ENCODE results near the gene SLC44A3. TPM values are rescaled to one million over a fixed set of nuclear protein-coding genes. Genes with fewer than 3 reads are reported as not detected.

Gene SLC44A3
- total and polyA plus RNA-seq, 2 of the 4 experiments (the other 2 are of a cell fraction): 0.31 to 0.54 TPM

DNA sequence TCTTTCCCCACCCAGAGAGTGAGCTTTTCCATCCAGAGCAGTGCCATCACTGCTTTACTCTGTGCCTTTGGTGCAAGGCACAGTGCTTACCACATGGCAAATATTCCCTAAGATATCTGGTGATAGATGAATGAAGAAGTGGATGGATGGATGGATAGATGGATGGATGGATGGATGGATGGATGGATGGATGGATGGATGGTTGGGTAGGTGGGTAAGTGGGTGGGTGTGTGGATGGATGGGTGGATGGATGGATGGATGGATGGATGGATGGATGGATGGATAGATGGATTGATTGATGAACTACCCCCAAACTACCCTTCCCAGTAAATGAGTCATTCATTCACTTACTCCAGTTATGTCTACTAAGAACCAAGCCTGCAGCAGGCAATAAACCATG lies 42.9 kb upstream of the SLC44A3 start:
- in situ Hi-C loops (cut with MboI; ENCODE audit: low sequenced_read_pairs): no loop called here
- Histone ChIP-seq H3K23ac (ENCODE audit: low read depth, low read length) (no peak overlapping the region), H3K27me3 (ENCODE audit: control insufficient read depth, insufficient read depth, low read length) (peaks cover 9% of the 10 kb centered on the region), H4K8ac (ENCODE audit: low read depth in 2 of 2, low read length in 2 of 2) (no peak overlapping the region), H4K91ac (ENCODE audit: insufficient read depth, low read depth, low read length) (no peak overlapping the region), H2AK5ac (ENCODE audit: low read depth, low read length) (no peak overlapping the region), H3K9ac (ENCODE audit: low read depth, low read length) (no peak overlapping the region), H3K79me1 (ENCODE audit: low read depth in 1 of 2, low read length in 2 of 2) (no peaks in the 10 kb centered on the region), H3K56ac (ENCODE audit: extremely low read depth, insufficient read depth, low read length) (no peak overlapping the region), H3K36me3 (ENCODE audit: control insufficient read depth, insufficient read depth, low read length) (no peaks in the 10 kb centered on the region), H3K4ac (ENCODE audit: low read depth, low read length) (no peak overlapping the region), H3K4me3 (ENCODE audit: insufficient read depth, low read depth, low read length) (no peak overlapping the region), H2AFZ (replicated peaks; ENCODE audit: low read length, poor library complexity) (no peak overlapping the region), H3K4me2 (ENCODE audit: low read depth, low read length) (no peak overlapping the region), H2BK120ac (ENCODE audit: low read depth, low read length) (no peak overlapping the region), H3K14ac (replicated peaks; ENCODE audit: low read depth, low read length) (no peak overlapping the region), H2BK20ac (ENCODE audit: low read depth, low read length) (no peak overlapping the region), H2AK9ac (replicated peaks; ENCODE audit: low read depth, low read length, poor library complexity) (no peak overlapping the region), H4K20me1 (ENCODE audit: insufficient read depth, low read length) (no peaks in the 10 kb centered on the region), H3K9me3 (ENCODE audit: control insufficient read depth, insufficient read depth, low read length) (peaks cover 8% of the 10 kb centered on the region), H3K18ac (ENCODE audit: low read depth, low read length) (no peak overlapping the region), H2BK15ac (ENCODE audit: low read depth, low read length) (no peak overlapping the region), H4K5ac (ENCODE audit: low read depth, low read length) (no peak overlapping the region), H3K4me1 (ENCODE audit: control insufficient read depth, insufficient read depth, low read length) (peaks cover 7% of the 10 kb centered on the region; the same call in 1 of the 2 replicates), H2BK5ac (ENCODE audit: low read depth, low read length, poor library complexity, severe bottlenecking) (no peak overlapping the region), H3K9me1 (ENCODE audit: insufficient read depth, low read length) (peaks cover 4% of the 10 kb centered on the region; the same call in 1 of the 2 replicates), H3K27ac (ENCODE audit: insufficient read depth, low read length) (no peak overlapping the region)
- TF ChIP-seq, protein P1, sequence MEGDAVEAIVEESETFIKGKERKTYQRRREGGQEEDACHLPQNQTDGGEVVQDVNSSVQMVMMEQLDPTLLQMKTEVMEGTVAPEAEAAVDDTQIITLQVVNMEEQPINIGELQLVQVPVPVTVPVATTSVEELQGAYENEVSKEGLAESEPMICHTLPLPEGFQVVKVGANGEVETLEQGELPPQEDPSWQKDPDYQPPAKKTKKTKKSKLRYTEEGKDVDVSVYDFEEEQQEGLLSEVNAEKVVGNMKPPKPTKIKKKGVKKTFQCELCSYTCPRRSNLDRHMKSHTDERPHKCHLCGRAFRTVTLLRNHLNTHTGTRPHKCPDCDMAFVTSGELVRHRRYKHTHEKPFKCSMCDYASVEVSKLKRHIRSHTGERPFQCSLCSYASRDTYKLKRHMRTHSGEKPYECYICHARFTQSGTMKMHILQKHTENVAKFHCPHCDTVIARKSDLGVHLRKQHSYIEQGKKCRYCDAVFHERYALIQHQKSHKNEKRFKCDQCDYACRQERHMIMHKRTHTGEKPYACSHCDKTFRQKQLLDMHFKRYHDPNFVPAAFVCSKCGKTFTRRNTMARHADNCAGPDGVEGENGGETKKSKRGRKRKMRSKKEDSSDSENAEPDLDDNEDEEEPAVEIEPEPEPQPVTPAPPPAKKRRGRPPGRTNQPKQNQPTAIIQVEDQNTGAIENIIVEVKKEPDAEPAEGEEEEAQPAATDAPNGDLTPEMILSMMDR (conservative IDR thresholded peaks at IDR 0.05; ENCODE audit: low read depth, low read length): no peak
- no peak for TF ChIP-seq RAD21 (IDR thresholded peaks at IDR 0.05; ENCODE audit: low read length)
- TF ChIP-seq SMC3 (IDR thresholded peaks at IDR 0.05; ENCODE audit: low read depth, low read length): no peak
- TF ChIP-seq RFX5 (IDR thresholded peaks at IDR 0.05; ENCODE audit: low read depth, low read length): no peak
- TF ChIP-seq MXI1 (IDR thresholded peaks at IDR 0.05; ENCODE audit: borderline replicate concordance, low read depth, low read length): no peak
- no peak for TF ChIP-seq MAFK (IDR thresholded peaks at IDR 0.05; ENCODE audit: low read depth, low read length)
- TF ChIP-seq, protein P2, sequence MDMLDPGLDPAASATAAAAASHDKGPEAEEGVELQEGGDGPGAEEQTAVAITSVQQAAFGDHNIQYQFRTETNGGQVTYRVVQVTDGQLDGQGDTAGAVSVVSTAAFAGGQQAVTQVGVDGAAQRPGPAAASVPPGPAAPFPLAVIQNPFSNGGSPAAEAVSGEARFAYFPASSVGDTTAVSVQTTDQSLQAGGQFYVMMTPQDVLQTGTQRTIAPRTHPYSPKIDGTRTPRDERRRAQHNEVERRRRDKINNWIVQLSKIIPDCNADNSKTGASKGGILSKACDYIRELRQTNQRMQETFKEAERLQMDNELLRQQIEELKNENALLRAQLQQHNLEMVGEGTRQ (IDR thresholded peaks at IDR 0.05; ENCODE audit: low read depth, low read length): no peak
- TF ChIP-seq FOS (IDR thresholded peaks at IDR 0.05; ENCODE audit: low read depth, low read length): no peak
- TF ChIP-seq POLR2A (IDR thresholded peaks at IDR 0.05; ENCODE audit: low read depth, low read length): no peak
- no peak for TF ChIP-seq CEBPB (IDR thresholded peaks at IDR 0.05; ENCODE audit: low read depth, low read length)
- TF ChIP-seq RCOR1 (IDR thresholded peaks at IDR 0.05; ENCODE audit: insufficient replicate concordance, low read length): no peak
- no peak for TF ChIP-seq BHLHE40 (IDR thresholded peaks at IDR 0.05; ENCODE audit: low read depth, low read length)
- TF ChIP-seq MAZ (IDR thresholded peaks at IDR 0.05; ENCODE audit: borderline replicate concordance, low read depth, low read length): no peak
- TF ChIP-seq CHD1 (IDR thresholded peaks at IDR 0.05; ENCODE audit: low read depth, low read length): no peak
- TF ChIP-seq NFE2L2 (IDR thresholded peaks at IDR 0.05; ENCODE audit: low read depth, low read length): no peak
- no peak for TF ChIP-seq ELK1 (IDR thresholded peaks at IDR 0.05; ENCODE audit: borderline replicate concordance, low read depth, low read length)
- POLR2A ChIA-PET (ENCODE audit: unreplicated experiment): no interaction called here
- dilution Hi-C loops (cut with HindIII; ENCODE audit: low sequenced_read_pairs, unreplicated experiment): loop anchor here (25.0 kb wide), 1 partner anchor 240 kb away; the partner anchor contains the start of gene F3
- intact Hi-C loops (cut with micrococcal nuclease): no loop called here
- BruUV-seq (replicated peaks): no TSS peak
- ATAC-seq (ENCODE audit: low read depth): no peak
- CTCF ChIA-PET: no interaction called here
- no peak for DNase-seq

All from IMR-90 (cell line).